Measurements from ENCODE around the gene BSPRY.
A peak's percentile ranks its signal among the peaks of the same experiment; 100 is the strongest.
"Not testable (repeated sequence)": the region's sequence is repeated elsewhere in the genome, so short reads cannot be mapped to it uniquely, and the experiment has no call there.

BSPRY gene

DNA sequence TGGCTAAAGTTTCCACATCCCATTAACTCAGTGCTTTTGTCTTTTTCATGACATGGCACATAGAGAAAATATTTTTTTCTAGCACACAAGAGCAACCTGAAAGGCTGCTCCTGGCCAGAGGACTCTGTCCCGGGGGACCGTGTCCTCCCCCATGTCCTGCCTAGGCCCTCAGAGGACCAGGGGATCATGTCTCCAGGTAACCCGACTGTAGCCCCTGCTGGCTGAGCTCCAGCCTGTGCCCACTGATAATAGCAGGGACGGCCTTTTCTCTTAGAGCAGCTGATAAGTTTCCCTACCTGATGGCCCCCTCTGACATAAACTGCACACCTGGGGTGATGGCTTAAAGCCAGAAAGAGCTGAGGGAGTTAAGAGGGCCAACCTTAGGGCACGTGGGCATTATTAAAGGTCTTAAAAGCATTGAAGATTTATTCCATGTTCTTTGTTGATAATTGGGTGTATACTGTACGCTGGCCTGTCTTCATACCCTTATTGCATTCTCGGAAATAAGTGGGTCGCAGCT is 21.5 kb downstream of the BSPRY start:
- DNase-seq: peak; percentile 35

- no peak for DNase-seq
Measured at GRCh38 chr9:113372059-113372458, 22.7 kb downstream of the BSPRY start.

DNA sequence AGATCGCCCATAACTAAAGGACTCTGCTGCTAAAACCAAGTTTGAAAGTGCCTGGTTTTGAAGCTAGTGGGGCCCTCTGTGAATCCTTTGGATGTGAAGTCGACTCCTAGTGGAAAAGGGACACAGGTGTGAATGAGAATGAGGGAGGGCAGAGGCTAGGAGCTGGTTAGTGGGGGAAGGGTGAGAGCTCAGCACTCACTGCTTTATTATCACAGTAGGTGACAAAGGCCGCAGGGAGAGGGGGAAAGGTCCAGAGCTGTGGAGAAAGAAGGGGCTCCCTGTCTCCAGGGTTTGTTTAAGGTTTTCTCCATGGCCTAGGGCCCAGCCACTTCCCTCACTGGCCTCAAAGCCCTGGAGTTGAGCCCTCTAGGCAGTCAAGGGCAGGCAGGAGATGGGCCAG is 23.9 kb downstream of the BSPRY start:
- peak; percentile 13 for DNase-seq

GRCh38 chr9:113373676-113374392 is 24.5 kb downstream of the BSPRY start:
- DNase-seq: no peak

DNA sequence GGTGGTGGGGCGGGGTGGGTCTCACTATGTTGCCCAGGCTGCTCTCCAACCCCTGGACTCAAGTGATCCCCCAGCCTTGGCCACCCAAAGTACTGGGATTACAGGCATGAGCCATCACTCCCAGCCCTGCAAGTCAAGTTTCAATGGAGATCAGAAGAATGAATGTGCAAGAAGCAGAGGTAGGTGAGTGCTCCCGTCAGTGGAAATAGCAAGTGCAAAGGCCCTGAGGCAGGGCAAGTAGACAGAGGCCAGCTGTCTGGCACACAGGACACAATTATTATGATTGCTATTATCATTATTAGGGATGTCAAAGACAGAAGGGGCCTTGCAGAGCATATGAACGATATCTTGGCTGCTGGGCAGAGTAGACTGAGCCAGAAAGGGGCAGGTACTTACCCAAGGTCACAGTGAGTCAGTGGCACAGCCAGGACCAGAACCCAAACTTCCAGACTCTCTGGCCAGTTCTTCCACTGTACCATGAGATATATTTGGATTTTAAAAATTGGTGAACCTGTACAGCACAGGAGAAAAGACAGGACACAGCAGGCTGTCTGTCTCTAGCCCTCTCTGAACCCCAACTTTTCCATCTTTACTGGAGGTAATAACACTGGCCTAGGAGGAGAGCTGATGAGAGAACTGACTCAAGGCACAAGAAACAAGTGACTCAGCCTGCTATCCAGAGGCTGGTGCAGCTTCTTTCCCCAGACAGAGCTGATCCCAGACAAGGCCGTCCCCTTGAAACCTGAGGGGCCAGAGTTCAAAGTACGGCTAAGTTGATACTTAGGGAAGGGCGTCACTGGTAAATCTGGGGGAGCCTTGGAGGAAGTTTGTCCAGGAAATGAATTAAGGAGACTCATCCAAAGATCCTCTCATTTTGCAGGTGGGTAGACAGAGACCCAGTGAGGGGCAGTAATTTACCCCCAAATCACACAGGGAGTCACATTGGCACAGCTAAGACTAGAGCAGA is 26.0 kb downstream of the BSPRY start:
- DNase-seq: no peak

DNA sequence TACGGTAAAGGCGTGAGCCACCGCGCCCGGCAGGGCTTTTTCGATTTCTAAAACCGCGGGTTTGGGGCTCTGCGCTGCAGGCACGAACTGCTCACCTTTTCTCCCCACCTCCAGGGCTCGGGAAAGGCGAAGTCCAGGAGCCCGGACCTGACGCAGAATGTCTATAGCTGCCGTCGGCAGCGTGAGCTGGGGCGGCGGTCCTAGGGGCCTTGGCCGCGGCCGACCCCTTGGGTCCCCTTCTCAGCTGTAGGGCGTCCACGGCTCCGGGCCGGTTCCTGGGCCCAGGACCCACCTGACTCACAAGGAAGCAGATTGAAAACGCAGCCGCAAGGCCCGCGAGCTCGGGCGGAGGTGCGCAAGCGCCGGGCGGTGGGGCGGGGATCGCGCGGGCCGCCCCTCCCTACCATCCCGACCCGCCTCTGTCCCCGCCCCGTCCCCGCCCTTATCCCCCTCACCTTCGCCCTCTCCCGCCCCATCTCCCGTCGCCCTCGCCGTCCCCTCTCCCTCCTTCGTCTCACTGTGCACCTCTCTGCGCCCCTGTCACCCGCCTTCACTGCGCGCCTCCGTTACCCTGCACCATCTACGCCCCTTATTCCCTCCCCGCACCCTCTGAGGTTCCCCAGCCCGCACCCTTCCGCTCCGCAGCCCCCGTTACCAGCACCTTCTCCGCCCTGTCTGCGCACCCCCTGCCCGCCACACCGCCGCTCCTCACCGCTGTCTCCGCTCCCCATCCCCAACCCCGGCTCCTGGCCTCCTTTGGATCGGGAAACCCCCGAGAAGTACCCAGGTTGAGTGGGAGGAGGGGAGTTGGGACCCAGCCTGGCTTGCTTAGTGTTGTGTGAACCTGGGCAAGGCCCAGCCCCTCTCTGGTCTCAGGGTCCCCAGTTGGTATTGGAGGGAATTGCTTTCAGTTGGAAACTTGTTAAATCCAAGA is 27.6 kb downstream of the BSPRY start, which contains the start of gene HDHD3:
HDHD3 (minus strand) TSS at position 353 of the 934 bp plus-strand sequence. CDS start 2,632 bp downstream, outside the sequence.
- peak; percentile 93 for DNase-seq

- DNase-seq: not testable (repeated sequence)
Measured at GRCh38 chr9:113379094-113379828, 29.9 kb downstream of the BSPRY start.

DNA sequence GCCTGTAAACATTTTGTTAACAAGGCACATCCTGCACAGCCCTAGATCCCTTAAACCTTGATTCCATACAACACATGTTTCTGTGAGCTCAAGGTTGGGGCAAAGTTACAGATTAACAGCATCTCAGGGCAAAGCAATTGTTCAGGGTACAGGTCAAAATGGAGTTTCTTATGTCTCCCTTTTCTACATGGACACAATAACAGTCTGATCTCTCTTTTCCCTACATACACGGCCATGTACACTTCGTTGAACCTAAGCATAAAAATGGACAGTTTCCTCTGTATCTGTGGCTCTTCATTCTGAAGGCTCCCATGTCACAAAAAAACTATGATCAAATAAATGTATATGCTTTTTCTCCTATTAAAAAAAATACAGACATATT is 30.5 kb downstream of the BSPRY start:
- not testable (repeated sequence) for DNase-seq

DNA sequence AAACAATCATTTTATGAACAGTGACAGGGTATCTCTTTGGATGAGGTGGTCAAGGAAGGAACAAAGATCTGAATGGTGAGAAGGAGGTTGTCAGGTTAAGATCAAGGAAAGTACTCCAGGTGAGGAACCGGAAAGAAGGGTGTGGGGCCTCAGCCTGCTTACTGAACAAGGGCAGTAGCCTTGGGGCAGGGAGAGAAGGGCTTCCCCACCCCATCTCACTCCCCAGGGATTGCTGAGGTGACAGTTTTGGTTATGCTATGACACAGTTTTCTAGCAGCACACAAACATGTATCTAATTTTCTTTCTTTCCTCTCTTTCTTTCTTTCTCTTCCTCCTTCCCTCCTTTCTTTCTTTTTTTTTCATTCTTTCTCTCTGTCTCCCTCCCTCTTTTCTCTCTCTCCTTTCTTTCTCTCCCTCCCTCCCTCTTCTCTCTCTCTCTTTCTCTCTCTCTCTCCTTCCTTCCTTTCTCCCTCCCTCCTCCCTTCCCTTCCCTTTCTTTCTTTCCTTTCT is 31.6 kb downstream of the BSPRY start:
- peak; percentile 64 for DNase-seq

GRCh38 chr9:113381441-113381840 is 32.1 kb downstream of the BSPRY start:
- DNase-seq: not testable (repeated sequence)

- DNase-seq: no peak
Measured at GRCh38 chr9:113381909-113382411, 32.6 kb downstream of the BSPRY start.

DNA sequence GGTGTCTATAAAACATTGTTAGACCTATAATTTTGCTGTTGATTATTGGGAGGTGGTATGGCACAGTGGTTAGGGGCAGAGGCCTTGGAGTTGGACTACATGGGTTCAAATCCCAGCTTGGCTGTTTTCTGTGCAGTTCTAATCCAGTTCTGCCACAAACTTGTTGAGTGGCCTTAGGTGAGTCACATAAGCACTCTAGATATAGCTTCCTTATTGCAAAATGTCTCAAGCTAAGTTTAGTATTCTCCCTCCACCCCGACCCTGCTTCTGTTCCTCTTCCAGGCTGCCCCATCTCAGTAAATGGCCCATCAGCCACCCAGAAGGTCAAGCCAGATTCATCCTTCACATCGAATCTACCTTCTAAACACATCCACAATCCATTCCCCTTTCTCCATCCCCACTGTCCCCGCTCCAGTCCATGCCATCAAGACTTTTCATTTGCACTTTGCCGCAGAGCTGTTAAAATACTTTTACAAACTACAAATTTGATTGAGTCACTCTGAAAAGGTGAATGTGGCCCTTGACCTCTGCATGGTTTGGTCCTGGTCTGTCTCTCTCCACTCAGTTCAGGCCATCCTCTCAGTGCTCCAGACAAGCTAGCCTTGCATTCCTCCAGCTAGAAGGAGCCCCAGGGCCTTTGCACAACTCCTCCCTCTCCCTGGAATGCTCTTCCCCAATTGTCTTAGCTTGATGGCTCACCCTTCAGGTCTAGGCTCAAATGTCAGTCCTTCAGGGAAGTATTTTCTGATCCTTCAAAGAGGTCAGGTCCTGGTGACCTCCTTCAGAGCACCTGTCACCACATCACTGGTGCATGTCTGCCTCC is 37.4 kb downstream of the BSPRY start:
- no peak for DNase-seq

DNA sequence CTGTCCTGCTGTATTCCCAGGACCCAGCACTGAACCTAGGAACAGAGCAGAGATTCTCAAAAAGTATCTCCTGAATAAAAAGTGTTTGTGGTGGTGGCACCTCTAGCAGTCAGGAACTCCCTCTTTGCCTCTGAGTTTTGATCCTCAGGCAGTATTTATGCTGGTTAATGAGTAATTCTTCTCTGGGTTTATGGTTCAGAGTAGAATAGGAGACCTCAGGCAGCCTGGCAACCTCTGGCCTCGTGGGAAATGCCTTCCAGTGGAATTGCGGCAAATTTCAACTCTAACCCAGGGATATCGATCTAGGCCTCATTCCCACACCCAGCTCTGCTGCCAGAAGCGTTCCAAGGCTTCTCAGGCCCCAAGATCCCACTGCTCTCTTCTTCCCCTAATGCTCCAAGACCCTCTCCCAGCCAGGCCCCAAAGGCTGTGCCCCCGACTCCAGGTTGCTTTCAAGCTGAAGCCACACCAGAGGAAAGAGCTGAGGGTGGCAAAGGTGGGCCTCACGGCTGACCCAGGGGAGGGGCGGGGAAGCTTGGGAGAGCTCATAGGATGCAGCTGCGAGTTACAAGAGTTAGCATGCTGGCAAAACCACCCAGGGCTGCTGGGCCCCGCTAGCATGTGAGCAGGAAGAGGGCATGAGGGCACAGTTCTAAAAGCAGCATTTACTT is 38.4 kb downstream of the BSPRY start:
- DNase-seq: no peak

- no peak for DNase-seq
Measured at GRCh38 chr9:113388833-113389232, 39.5 kb downstream of the BSPRY start.

DNA sequence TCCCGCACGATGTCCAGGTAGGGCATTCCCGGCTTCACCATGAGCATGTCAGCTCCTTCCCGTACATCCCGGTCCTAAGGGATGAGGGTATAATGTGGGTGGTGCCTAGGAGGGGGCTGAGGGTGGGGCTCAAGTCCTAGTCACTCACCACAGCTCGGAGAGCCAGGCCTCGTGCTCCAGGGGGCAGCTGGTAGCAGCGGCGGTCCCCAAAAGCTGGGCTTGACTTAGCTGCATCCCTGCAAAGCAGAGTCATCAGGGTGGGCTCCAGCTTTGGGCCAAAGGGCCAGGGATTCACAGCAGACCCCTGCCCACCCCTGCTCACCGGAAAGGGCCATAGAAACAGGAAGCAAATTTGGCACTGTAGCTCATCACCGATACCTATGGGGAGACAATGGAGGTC is 40.1 kb downstream of the BSPRY start:
- DNase-seq: no peak

GRCh38 chr9:113390192-113390960 is 41.0 kb downstream of the BSPRY start:
- DNase-seq: no peak

GRCh38 chr9:113391917-113392316 is 42.6 kb downstream of the BSPRY start:
- no peak for DNase-seq

DNA sequence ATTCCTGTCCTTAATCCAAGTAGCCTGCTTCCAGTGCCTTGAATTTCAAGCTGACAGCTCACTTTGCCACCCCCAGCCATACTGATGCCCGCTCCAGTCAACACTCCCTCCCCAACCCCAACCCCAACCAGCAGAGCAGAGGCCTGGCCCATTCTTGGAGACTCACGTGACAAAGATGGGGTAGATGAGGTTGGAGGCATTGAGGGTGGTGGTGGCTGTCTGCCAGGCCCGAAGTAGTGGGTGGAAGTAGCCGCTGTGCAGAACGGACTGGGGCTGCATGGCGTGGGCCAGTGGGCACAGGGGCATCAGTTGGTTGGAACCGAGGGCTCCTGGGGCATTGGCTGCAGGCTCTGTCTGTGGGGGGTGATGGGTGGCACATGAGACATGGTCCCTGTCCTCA is 43.9 kb downstream of the BSPRY start:
- no peak for DNase-seq

Measured in NCI-H69 (cell line).